ENCODE measurements around the gene PATE2.

GRCh38 chr11:125777309-125777708 lies 1.3 kb downstream of the PATE2 start:
- TF ChIP-seq POLR2A (IDR thresholded peaks at IDR 0.05; ENCODE audit: low read depth, low read length), result no peak
- no peak for TF ChIP-seq POLR2AphosphoS5 (IDR thresholded peaks at IDR 0.05; ENCODE audit: low read depth, low read length)
- no peak for TF ChIP-seq TAF1 (IDR thresholded peaks at IDR 0.05; ENCODE audit: borderline replicate concordance, low read depth, low read length)

All from GM12892 (cell line).